Transverse colon (tissue), 4 donors: ENCODE results near the gene HRG.

Source experiments
- EP300 ChIP-seq: sonication (generic); formaldehyde crosslinking; IDR thresholded peaks from one replicate; pipeline ENCODE4 v1.6.1; 2017; ENCODE audit warnings: antibody characterized with exemption, low read depth
- POLR2A ChIP-seq: fragments of 450-650 bp; IDR thresholded peaks from one replicate; pipeline ENCODE4 v1.6.1; 2016; ENCODE audit warnings: antibody characterized with exemption, mild to moderate bottlenecking, moderate library complexity
- POLR2AphosphoS5 ChIP-seq, 3 donors: sonication (generic); formaldehyde crosslinking; IDR thresholded peaks; one replicate each; pipeline ENCODE4 v1.6.1; 2016; ENCODE audit warnings: antibody characterized with exemption in 3 of 3
- TF ChIP-seq, protein P1 (sequence below), 5 experiments: fragments of 200-600 bp in 3 of 5; fragments of 450-650 bp in 2 of 5; sonication (generic) in 3 of 5; IDR thresholded peaks; 1 replicate in 2 of 5; 2 replicates in 3 of 5; pipeline ENCODE4 v1.5.1; 2016 to 2017; ENCODE audit warnings: antibody characterized with exemption in 5 of 5, inconsistent platforms in 3 of 5, mild to moderate bottlenecking in 2 of 5, moderate library complexity in 1 of 5

- TF ChIP-seq, protein P1, sequence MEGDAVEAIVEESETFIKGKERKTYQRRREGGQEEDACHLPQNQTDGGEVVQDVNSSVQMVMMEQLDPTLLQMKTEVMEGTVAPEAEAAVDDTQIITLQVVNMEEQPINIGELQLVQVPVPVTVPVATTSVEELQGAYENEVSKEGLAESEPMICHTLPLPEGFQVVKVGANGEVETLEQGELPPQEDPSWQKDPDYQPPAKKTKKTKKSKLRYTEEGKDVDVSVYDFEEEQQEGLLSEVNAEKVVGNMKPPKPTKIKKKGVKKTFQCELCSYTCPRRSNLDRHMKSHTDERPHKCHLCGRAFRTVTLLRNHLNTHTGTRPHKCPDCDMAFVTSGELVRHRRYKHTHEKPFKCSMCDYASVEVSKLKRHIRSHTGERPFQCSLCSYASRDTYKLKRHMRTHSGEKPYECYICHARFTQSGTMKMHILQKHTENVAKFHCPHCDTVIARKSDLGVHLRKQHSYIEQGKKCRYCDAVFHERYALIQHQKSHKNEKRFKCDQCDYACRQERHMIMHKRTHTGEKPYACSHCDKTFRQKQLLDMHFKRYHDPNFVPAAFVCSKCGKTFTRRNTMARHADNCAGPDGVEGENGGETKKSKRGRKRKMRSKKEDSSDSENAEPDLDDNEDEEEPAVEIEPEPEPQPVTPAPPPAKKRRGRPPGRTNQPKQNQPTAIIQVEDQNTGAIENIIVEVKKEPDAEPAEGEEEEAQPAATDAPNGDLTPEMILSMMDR (IDR thresholded peaks at IDR 0.05), result no peak
- TF ChIP-seq POLR2A, result no peak
- no peak for TF ChIP-seq EP300
- TF ChIP-seq POLR2AphosphoS5 (IDR thresholded peaks at IDR 0.05), result no peak
These were observed 19.0 kb upstream of the HRG start for GRCh38 chr3:186646841-186647240.
